Ovary (tissue), 9 donors: ENCODE results near the gene DNAH8. TPM values are rescaled to one million over a fixed set of nuclear protein-coding genes. Genes with fewer than 3 reads are reported as not detected.

Experiments
- DNase-seq, 5 donors: peaks; one replicate each; pipeline ENCODE4 v3.0.0-alpha.2; 2019 to 2020
- H3K27ac ChIP-seq, 2 donors: fragments of 200-600 bp; one replicate each; pipeline versions ENCODE4 v1.5.1 to v1.8.0; 2019 to 2022
- H3K27me3 ChIP-seq: fragments of 200-600 bp; one replicate; pipeline ENCODE4 v1.8.0; 2022
- H3K36me3 ChIP-seq: fragments of 200-600 bp; sonication (generic); one replicate; pipeline ENCODE4 v1.5.1; 2019
- H3K4me1 ChIP-seq: one replicate; pipeline ENCODE4 v1.8.1; 2013; ENCODE audit warnings: mild to moderate bottlenecking, moderate library complexity; ENCODE audit not compliant: insufficient read depth
- H3K4me3 ChIP-seq: fragments of 200-600 bp; sonication (generic); one replicate; pipeline ENCODE4 v1.5.1; 2017
- H3K9me3 ChIP-seq, 2 donors: fragments of 200-600 bp in 1 of 2; sonication (generic) in 1 of 2; one replicate each; pipeline versions ENCODE4 v1.5.1 to v1.8.1; 2013 to 2019; ENCODE audit warnings: mild to moderate bottlenecking in 1 of 2, moderate library complexity in 1 of 2
- CTCF ChIP-seq, 3 donors: fragments of 450-650 bp in 2 of 3; fragments of 200-600 bp in 1 of 3; IDR thresholded peaks; one replicate each; pipeline versions ENCODE4 v1.5.1 to v1.8.0; 2016 to 2022; ENCODE audit warnings: antibody characterized with exemption in 3 of 3, mild to moderate bottlenecking in 1 of 3
- EP300 ChIP-seq: sonication (generic); formaldehyde crosslinking; IDR thresholded peaks from one replicate; pipeline ENCODE4 v1.6.1; 2017; ENCODE audit warnings: antibody characterized with exemption
- POLR2A ChIP-seq: fragments of 450-650 bp; IDR thresholded peaks from one replicate; pipeline ENCODE4 v1.6.1; 2017; ENCODE audit warnings: antibody characterized with exemption, mild to moderate bottlenecking, moderate library complexity
- WGBS, 3 donors: extraction: QIAGEN DNeasy Blood & Tissue Kit in 1 of 3; methylation state at CpG; one replicate each; pipeline versions ENCODE4 v1.1.5 to v1.1.7; 2013 to 2017; 5-methylcytosine and 5-hydroxymethylcytosine counted together
- intact Hi-C, 4 donors: fragments of 100-400 bp; cut with DNase I; formaldehyde crosslinking; loops; one replicate each; pipeline versions ENCODE4 v1.11.0 to v1.15.1; 2022 to 2023
- polyA plus RNA-seq, 2 donors: library from polyadenylated mRNA; stranded (reverse); fragments of 200-250 nt in 1 of 2; fragments of 350-450 nt in 1 of 2; fragmentation: Illumina TruSeq in 1 of 2; extraction: RNeasy Lipid Tissue Mini Kit (QIAGEN cat#74804) in 1 of 2; gene quantifications; one replicate each; pipeline ENCODE4 v1.2.3, GENCODE V29; 2013 to 2014
- total RNA-seq, 7 donors: library from RNA; depleted of rRNA in 2 of 7; stranded (reverse); fragments of >200 nt in 2 of 7; fragmentation: NEBNext Ultra II Directional in 3 of 7; extraction: Animal tissue kit (Norgen Biotek cat#: 25700) in 3 of 7; gene quantifications; one replicate each; pipeline versions ENCODE4 v1.1.0 to v1.2.4, GENCODE V29; 2016 to 2023
- donor health status: DM: no; HTN: no; CAD: no; lungs with moderate emphysema.
- donor health status: DM: no; HTN: no; CAD: no.
- donor health status: Bipolar disorder and iron deficiency.
- donor health status: DM: yes; HTN: yes; CAD: no.
- donor health status: DM: no; HTN: no; CAD: no.
- donor health status: DM: yes; HTN: yes; CAD: no.

DNAH8 gene
- total and polyA plus RNA-seq, 9 donors: under 0.01 to 0.08 (median 0.01) TPM; not detected in 4

GRCh38 chr6:38937839-38938613 is 222.9 kb downstream of the DNAH8 start:
- DNase-seq: no peak
- no peak overlapping the region for H3K27ac ChIP-seq
- no peaks in the 10 kb centered on the region for H3K36me3 ChIP-seq
- no peaks in the 10 kb centered on the region for H3K4me1 ChIP-seq
- intact Hi-C loops: no loop called here
- TF ChIP-seq POLR2A (no peak), CTCF (IDR thresholded peaks at IDR 0.05) (no peak), EP300 (no peak)
- no peaks in the 10 kb centered on the region for H3K27me3 ChIP-seq
- 90 to 93% (median 90%) methylated on average over 15 of the region's 15 CpGs for WGBS, 3 donors
- no peak overlapping the region for H3K4me3 ChIP-seq
- no peaks in the 10 kb centered on the region for H3K9me3 ChIP-seq

- 84 to 89% (median 87%) methylated on average over 3 of the region's 3 CpGs for WGBS, 3 donors
These were observed 223.6 kb downstream of the DNAH8 start for GRCh38 chr6:38938741-38939140.

GRCh38 chr6:38942442-38942841 is 227.3 kb downstream of the DNAH8 start:
- WGBS, 3 donors: 84 to 93% (median 88%) methylated on average over 4 of the region's 4 CpGs
- Histone ChIP-seq H3K4me3 (no peak overlapping the region), H3K27ac (no peak overlapping the region), H3K9me3 (no peaks in the 10 kb centered on the region), H3K4me1 (no peaks in the 10 kb centered on the region), H3K36me3 (no peaks in the 10 kb centered on the region), H3K27me3 (no peaks in the 10 kb centered on the region)
- TF ChIP-seq POLR2A (no peak), CTCF (IDR thresholded peaks at IDR 0.05) (no peak), EP300 (no peak)
- intact Hi-C loops: no loop called here
- DNase-seq: no peak

More at GRCh38 chr6:38938741-38939140, 223.6 kb downstream of the DNAH8 start:
- H3K4me3 ChIP-seq: no peak overlapping the region
- no peaks in the 10 kb centered on the region for H3K4me1 ChIP-seq
- H3K9me3 ChIP-seq: no peaks in the 10 kb centered on the region
- DNase-seq: no peak
- H3K27me3 ChIP-seq: no peaks in the 10 kb centered on the region
- no peak overlapping the region for H3K27ac ChIP-seq
- intact Hi-C loops: no loop called here
- H3K36me3 ChIP-seq: no peaks in the 10 kb centered on the region
- TF ChIP-seq CTCF (IDR thresholded peaks at IDR 0.05): no peak
- TF ChIP-seq POLR2A: no peak
- TF ChIP-seq EP300: no peak

- Histone ChIP-seq H3K27ac (no peak overlapping the region), H3K4me3 (no peak overlapping the region), H3K4me1 (no peaks in the 10 kb centered on the region), H3K27me3 (no peaks in the 10 kb centered on the region), H3K36me3 (no peaks in the 10 kb centered on the region), H3K9me3 (no peaks in the 10 kb centered on the region)
- 85 to 98% (median 89%) methylated on average over 1 of the region's 1 CpG for WGBS, 3 donors
- intact Hi-C loops: no loop called here
- TF ChIP-seq EP300 (no peak), CTCF (IDR thresholded peaks at IDR 0.05) (no peak), POLR2A (no peak)
- no peak for DNase-seq
These were observed 227.9 kb downstream of the DNAH8 start for GRCh38 chr6:38942965-38943364.
